ENCODE measurements around the gene PLCXD3.

GRCh38 chr5:41275813-41276512 lies 234.4 kb downstream of the PLCXD3 start:
- TF ChIP-seq CTCF (IDR thresholded peaks at IDR 0.05) (no peak), CHD2 (IDR thresholded peaks at IDR 0.05; ENCODE audit: low read length, partially characterized antibody) (no peak), POLR2AphosphoS5 (IDR thresholded peaks at IDR 0.05; ENCODE audit: low read depth, low read length) (no peak), USF2 (IDR thresholded peaks at IDR 0.05; ENCODE audit: borderline replicate concordance, low read depth, low read length) (no peak), NFIC (IDR thresholded peaks at IDR 0.05; ENCODE audit: borderline replicate concordance) (no peak), TEAD4 (IDR thresholded peaks at IDR 0.05; ENCODE audit: borderline replicate concordance, insufficient read depth) (no peak), FOXJ3 (CRISPR knock-in tag; IDR thresholded peaks at IDR 0.05) (no peak), IRF3 (IDR thresholded peaks at IDR 0.05; ENCODE audit: low read depth, low read length) (no peak), EZH2phosphoT487 (IDR thresholded peaks at IDR 0.05; ENCODE audit: borderline replicate concordance, low read depth) (no peak), REST (IDR thresholded peaks at IDR 0.05; ENCODE audit: low read depth, low read length) (no peak), NRF1 (IDR thresholded peaks at IDR 0.05; ENCODE audit: low read depth, low read length) (no peak), GABPA (IDR thresholded peaks at IDR 0.05; ENCODE audit: low read depth) (no peak), TAF1 (IDR thresholded peaks at IDR 0.05; ENCODE audit: borderline replicate concordance, low read depth, low read length) (no peak)

All from SK-N-SH (cell line).